OCI-LY3 (cell line): Measurements from ENCODE around the gene HDAC4.

Source experiments
- H2AFZ ChIP-seq: fragments of 200-600, 300-600 bp; shearing (Covaris generic); 2 replicates; pipeline ENCODE4 v1.6.0; 2014; ENCODE audit warnings: antibody characterized with exemption, low read depth, low read length
- H3K27ac ChIP-seq: fragments of 200-600, 300-600 bp; sonication (generic); 2 replicates; pipeline ENCODE4 v1.5.1; 2014; ENCODE audit warnings: mild to moderate bottlenecking, low read length, moderate library complexity, mixed read lengths
- H3K27me3 ChIP-seq: fragments of 200-600, 300-600 bp; sonication (generic); 2 replicates; pipeline ENCODE4 v1.6.1; 2014; ENCODE audit warnings: low read depth, low read length, mixed read lengths
- H3K36me3 ChIP-seq: fragments of 200-600, 300-600 bp; sonication (generic); replicated peaks from 2 replicates; pipeline ENCODE3; 2014; ENCODE audit warnings: low read depth, low read length, mixed read lengths
- H3K4me1 ChIP-seq: fragments of 300-600, 200-600 bp; sonication (generic); 2 replicates; pipeline ENCODE4 v1.6.1; 2014; ENCODE audit warnings: low read length, mixed read lengths
- H3K4me2 ChIP-seq: fragments of 200-600, 300-600 bp; sonication (generic); 2 replicates; pipeline ENCODE4 v1.6.1; 2014; ENCODE audit warnings: low read length, mixed read lengths
- H3K4me3 ChIP-seq: fragments of 300-600, 200-600 bp; sonication (generic); 2 replicates; pipeline ENCODE4 v1.5.1; 2014; ENCODE audit warnings: antibody characterized with exemption, mild to moderate bottlenecking, low read length, moderate library complexity
- H3K79me2 ChIP-seq: fragments of 300-600, 200-600 bp; shearing (Covaris generic); 2 replicates; pipeline ENCODE4 v1.6.1; 2014; ENCODE audit warnings: mild to moderate bottlenecking, low read length, mixed read lengths
- H3K9ac ChIP-seq: fragments of 300-600, 200-600 bp; shearing (Covaris generic); 2 replicates; pipeline ENCODE4 v1.6.0; 2014; ENCODE audit warnings: mild to moderate bottlenecking, low read length, moderate library complexity
- H3K9me3 ChIP-seq: fragments of 200-600, 300-600 bp; shearing (Covaris generic); 2 replicates; pipeline ENCODE4 v1.6.1; 2014; ENCODE audit warnings: low read length, mixed read lengths; ENCODE audit not compliant: insufficient read depth
- H4K20me1 ChIP-seq: fragments of 200-600, 300-600 bp; sonication (generic); 2 replicates; pipeline ENCODE4 v1.6.1; 2016; ENCODE audit warnings: low read length, mixed read lengths; ENCODE audit not compliant: insufficient read depth
- EZH2phosphoT487 ChIP-seq: fragments of 200-600 bp; shearing (Covaris generic); IDR thresholded peaks from 2 replicates; pipeline ENCODE4 v1.6.1; 2018; ENCODE audit warnings: antibody characterized with exemption, mixed run types, low read depth
- TF ChIP-seq, protein P1 (sequence below): fragments of 200-600, 300-600 bp; sonication (generic); IDR thresholded peaks from 2 replicates; pipeline ENCODE4 v1.5.1; 2014; ENCODE audit warnings: antibody characterized with exemption, low read length, low read depth

The HDAC4 gene

DNA sequence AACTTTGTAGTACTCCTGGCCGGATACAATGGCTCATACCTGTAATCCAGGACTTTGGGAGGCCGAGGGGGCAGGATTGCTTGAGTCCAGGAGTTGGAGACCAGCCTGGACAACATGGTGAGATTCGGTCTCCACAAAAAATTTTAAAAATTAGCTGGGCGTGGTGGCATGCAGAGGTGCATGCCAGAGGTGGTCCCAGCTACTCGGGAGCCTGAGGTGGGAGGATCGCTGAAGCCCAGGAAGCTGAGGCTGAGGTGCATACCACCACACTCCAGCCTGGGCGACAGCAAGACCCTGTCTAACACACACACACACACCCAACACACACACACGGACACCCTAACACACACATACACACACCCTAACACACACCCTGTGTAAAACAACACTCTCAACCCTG is 55.6 kb downstream of the HDAC4 start:
- Histone ChIP-seq H3K9ac (no peak overlapping the region), H2AFZ (no peak overlapping the region), H3K27me3 (no peaks in the 10 kb centered on the region), H3K36me3 (no peaks in the 10 kb centered on the region), H4K20me1 (0 out of 2 replicates have a peak, but pooled peaks cover under 1% of the 10 kb centered on the region), H3K79me2 (no peaks in the 10 kb centered on the region), H3K4me3 (no peak overlapping the region), H3K9me3 (no peaks in the 10 kb centered on the region), H3K27ac (no peak overlapping the region), H3K4me2 (no peak overlapping the region), H3K4me1 (no peaks in the 10 kb centered on the region)
- TF ChIP-seq EZH2phosphoT487 = no peak
- TF ChIP-seq, protein P1, sequence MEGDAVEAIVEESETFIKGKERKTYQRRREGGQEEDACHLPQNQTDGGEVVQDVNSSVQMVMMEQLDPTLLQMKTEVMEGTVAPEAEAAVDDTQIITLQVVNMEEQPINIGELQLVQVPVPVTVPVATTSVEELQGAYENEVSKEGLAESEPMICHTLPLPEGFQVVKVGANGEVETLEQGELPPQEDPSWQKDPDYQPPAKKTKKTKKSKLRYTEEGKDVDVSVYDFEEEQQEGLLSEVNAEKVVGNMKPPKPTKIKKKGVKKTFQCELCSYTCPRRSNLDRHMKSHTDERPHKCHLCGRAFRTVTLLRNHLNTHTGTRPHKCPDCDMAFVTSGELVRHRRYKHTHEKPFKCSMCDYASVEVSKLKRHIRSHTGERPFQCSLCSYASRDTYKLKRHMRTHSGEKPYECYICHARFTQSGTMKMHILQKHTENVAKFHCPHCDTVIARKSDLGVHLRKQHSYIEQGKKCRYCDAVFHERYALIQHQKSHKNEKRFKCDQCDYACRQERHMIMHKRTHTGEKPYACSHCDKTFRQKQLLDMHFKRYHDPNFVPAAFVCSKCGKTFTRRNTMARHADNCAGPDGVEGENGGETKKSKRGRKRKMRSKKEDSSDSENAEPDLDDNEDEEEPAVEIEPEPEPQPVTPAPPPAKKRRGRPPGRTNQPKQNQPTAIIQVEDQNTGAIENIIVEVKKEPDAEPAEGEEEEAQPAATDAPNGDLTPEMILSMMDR = no peak

DNA sequence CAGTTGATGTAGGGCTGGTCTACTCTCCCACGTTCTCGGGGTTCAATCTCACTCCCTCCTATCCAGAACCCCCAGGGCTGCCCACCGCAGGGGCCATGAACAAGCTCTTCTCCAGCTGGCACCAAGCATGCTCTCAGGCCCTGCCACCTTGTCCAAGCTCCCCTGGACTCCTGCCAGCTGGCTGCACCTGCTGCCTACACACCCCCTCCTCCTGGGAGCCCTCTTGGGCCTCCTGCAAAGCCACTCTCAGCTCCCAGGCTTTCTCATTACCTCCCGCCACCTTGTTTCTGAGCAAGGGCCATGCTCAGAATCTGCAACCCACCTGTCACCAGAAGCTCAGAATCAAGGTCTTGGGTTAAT is 56.0 kb downstream of the HDAC4 start:
- Histone ChIP-seq H3K4me1 (no peaks in the 10 kb centered on the region), H3K27ac (no peak overlapping the region), H4K20me1 (0 out of 2 replicates have a peak, but pooled peaks cover 3% of the 10 kb centered on the region), H3K9me3 (no peaks in the 10 kb centered on the region), H3K4me3 (no peak overlapping the region), H3K4me2 (no peak overlapping the region), H2AFZ (no peak overlapping the region), H3K27me3 (no peaks in the 10 kb centered on the region), H3K9ac (no peak overlapping the region), H3K36me3 (no peaks in the 10 kb centered on the region), H3K79me2 (no peaks in the 10 kb centered on the region)
- TF ChIP-seq EZH2phosphoT487 = no peak
- TF ChIP-seq, protein P1 = no peak

DNA sequence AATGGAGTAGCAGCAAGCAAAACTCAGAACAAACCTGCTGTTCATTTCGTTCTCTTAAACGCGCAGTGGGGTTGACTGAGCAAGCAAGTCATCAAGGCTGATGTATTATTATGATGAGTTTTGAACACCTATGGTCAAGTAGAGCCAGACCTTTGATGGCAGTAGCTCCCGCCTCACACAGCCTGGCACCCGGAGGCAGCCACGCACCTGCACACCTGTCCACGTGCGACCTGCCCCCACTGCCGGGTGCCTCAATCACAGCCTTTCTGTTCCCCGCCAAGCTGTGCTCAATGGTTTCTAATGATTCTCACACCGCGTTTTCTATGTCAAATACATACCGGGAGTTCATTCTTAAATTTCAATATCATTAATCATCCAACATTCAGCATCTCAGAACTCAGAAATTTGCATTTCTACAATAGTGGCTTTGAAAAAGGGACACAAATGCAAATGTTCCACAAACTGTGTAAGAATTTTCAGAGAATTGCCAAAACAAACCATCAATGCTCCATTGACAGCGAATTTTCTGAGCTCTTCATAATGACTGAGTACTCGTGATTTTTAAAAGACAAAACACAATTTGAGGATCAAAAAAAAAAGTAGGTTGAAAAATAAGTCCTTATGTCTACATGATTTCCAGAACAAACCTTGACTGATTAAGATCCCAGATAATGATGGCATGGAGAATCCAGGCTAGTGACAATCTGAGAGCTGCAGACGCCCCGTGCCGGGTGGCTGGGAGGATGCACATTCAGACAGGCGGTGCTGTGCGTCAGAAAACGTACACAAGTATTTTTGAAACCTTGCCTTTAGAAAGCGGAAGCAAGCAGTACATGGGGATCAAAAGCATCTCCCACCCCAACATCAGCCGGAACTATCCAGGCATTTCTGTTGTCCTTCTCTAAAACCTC is 56.6 kb downstream of the HDAC4 start:
- Histone ChIP-seq H3K4me2 (no peak overlapping the region), H3K79me2 (no peaks in the 10 kb centered on the region), H3K4me3 (no peak overlapping the region), H3K9me3 (no peaks in the 10 kb centered on the region), H3K36me3 (no peaks in the 10 kb centered on the region), H3K27me3 (no peaks in the 10 kb centered on the region), H3K27ac (no peak overlapping the region), H2AFZ (no peak overlapping the region), H4K20me1 (0 out of 2 replicates have a peak, but pooled peaks cover 8% of the 10 kb centered on the region), H3K4me1 (no peaks in the 10 kb centered on the region), H3K9ac (no peak overlapping the region)
- TF ChIP-seq, protein P1 = no peak
- no peak for TF ChIP-seq EZH2phosphoT487

DNA sequence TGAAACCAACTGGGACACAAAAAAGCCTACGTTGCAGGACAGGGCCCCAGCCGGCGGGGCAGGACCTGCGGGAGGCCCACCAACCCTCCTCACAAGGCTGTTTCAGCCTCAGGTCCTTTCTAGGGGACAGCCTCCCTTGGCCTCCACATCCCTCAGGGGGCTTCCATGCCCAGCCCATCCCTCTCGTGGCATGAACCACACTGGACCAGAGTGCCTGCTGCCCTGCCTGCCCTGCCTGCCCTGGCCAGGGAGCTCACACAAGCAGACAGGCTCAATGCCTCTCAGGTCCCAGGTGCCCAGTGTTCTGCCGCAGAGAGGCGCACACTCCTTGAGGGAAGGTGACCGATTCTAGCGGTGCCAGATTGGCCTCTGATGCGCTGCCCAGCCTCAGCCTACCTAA is 57.4 kb downstream of the HDAC4 start:
- H3K9ac ChIP-seq = no peak overlapping the region
- no peak overlapping the region for H3K27ac ChIP-seq
- H3K4me2 ChIP-seq = no peak overlapping the region
- no peaks in the 10 kb centered on the region for H3K36me3 ChIP-seq
- no peak overlapping the region for H3K4me3 ChIP-seq
- 0 out of 2 replicates have a peak, but pooled peaks cover 8% of the 10 kb centered on the region for H4K20me1 ChIP-seq
- no peak for TF ChIP-seq EZH2phosphoT487
- TF ChIP-seq, protein P1 = no peak
- no peaks in the 10 kb centered on the region for H3K79me2 ChIP-seq
- H3K27me3 ChIP-seq = no peaks in the 10 kb centered on the region
- H2AFZ ChIP-seq = no peak overlapping the region
- no peaks in the 10 kb centered on the region for H3K9me3 ChIP-seq
- H3K4me1 ChIP-seq = no peaks in the 10 kb centered on the region
